Neural progenitor cell (in vitro differentiated cells): ENCODE measurements around the gene IGFALS.

ENCODE experiments used
- EZH2phosphoT487 ChIP-seq: fragments of 200-600 bp; sonication (generic); IDR thresholded peaks from 2 replicates; pipeline ENCODE4 v1.6.1; 2017; ENCODE audit warnings: antibody characterized with exemption
- TF ChIP-seq, protein P1 (sequence below): fragments of 200-600 bp; sonication (generic); IDR thresholded peaks from 2 replicates; pipeline ENCODE4 v1.5.1; 2017; ENCODE audit warnings: antibody characterized with exemption, mild to moderate bottlenecking

DNA sequence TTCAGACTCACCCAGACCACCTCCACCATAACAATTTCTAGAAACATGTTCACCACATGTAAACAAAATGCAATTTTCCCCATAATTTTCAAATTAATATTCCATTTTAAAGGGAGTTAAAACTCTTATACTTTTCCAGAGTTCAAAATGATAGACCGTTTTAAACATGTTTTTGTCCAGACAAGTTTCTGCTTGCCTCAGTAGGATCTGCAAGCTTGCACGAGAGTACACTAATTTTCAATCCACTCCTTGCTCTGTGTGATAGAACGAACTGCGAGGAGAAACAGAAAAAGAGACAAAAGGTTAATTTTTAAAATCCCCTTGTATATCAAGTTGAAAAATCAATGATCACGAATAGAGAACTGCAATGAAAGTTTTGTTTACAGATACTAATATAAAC lies 40.6 kb upstream of the IGFALS start:
- TF ChIP-seq, protein P1, sequence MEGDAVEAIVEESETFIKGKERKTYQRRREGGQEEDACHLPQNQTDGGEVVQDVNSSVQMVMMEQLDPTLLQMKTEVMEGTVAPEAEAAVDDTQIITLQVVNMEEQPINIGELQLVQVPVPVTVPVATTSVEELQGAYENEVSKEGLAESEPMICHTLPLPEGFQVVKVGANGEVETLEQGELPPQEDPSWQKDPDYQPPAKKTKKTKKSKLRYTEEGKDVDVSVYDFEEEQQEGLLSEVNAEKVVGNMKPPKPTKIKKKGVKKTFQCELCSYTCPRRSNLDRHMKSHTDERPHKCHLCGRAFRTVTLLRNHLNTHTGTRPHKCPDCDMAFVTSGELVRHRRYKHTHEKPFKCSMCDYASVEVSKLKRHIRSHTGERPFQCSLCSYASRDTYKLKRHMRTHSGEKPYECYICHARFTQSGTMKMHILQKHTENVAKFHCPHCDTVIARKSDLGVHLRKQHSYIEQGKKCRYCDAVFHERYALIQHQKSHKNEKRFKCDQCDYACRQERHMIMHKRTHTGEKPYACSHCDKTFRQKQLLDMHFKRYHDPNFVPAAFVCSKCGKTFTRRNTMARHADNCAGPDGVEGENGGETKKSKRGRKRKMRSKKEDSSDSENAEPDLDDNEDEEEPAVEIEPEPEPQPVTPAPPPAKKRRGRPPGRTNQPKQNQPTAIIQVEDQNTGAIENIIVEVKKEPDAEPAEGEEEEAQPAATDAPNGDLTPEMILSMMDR = no peak
- TF ChIP-seq EZH2phosphoT487 = no peak
